H1 (cell line): ENCODE measurements around the gene PTRH1. TPM values are rescaled to one million over a fixed set of nuclear protein-coding genes. Genes with fewer than 3 reads are reported as not detected.

Source experiments
- CTCF ChIA-PET: fragments of 300-600 bp; sonication (Branson Sonifier 250); formaldehyde crosslinking; loops from one replicate; lab custom pipeline; 2021; ENCODE audit not compliant: partially characterized antibody; lab: Charles Lee
- POLR2A ChIA-PET: fragments of 300-600 bp; sonication (Branson Sonifier 250); formaldehyde crosslinking; loops from one replicate; lab custom pipeline; 2021; ENCODE audit warnings: inconsistent platforms; ENCODE audit not compliant: partially characterized antibody; lab: Charles Lee
- DNase-seq, 2 experiments: peaks; one replicate each; pipeline versions ENCODE4 v3.0.0 to v3.0.0-alpha.2; 2010 to 2022; ENCODE audit warnings: low spot score in 2 of 2, low read depth in 1 of 2, mixed read lengths in 1 of 2
- FAIRE-seq: peaks from 2 replicates; lab custom pipeline; 2011; peaks lifted over from hg19 to GRCh38; lab: Jason Lieb, UNC
- H2AFZ ChIP-seq: 2 replicates; pipeline ENCODE4 v1.8.1; 2012; ENCODE audit warnings: low read length, inconsistent platforms
- H2AK5ac ChIP-seq: 2 replicates; pipeline ENCODE4 v1.6.1; 2013; ENCODE audit warnings: low read depth, low read length
- H2BK120ac ChIP-seq: replicated peaks from 2 replicates; pipeline ENCODE3; 2013; ENCODE audit warnings: low read depth, low read length, inconsistent platforms
- H2BK12ac ChIP-seq: 2 replicates; pipeline ENCODE4 v1.6.1; 2013; ENCODE audit warnings: low read depth, low read length
- H2BK15ac ChIP-seq: 2 replicates; pipeline ENCODE4 v1.6.1; 2013; ENCODE audit warnings: low read length
- H2BK20ac ChIP-seq: 2 replicates; pipeline ENCODE4 v1.6.1; 2013; ENCODE audit warnings: low read length
- H2BK5ac ChIP-seq: 2 replicates; pipeline ENCODE4 v1.6.1; 2013; ENCODE audit warnings: low read depth, low read length
- H3K14ac ChIP-seq: 2 replicates; pipeline ENCODE4 v1.6.1; 2013; ENCODE audit warnings: inconsistent platforms; ENCODE audit not compliant: insufficient read length
- H3K18ac ChIP-seq: 2 replicates; pipeline ENCODE4 v1.6.1; 2013; ENCODE audit warnings: low read length; ENCODE audit errors: extremely low read depth
- H3K23ac ChIP-seq: 2 replicates; pipeline ENCODE4 v1.6.1; 2013; ENCODE audit warnings: inconsistent platforms; ENCODE audit not compliant: insufficient read length
- H3K23me2 ChIP-seq: 2 replicates; pipeline ENCODE4 v1.6.1; 2013; ENCODE audit warnings: low read depth, low read length
- H3K27ac ChIP-seq: 2 replicates; pipeline ENCODE4 v1.6.1; 2011; ENCODE audit warnings: low read depth, low read length, inconsistent platforms
- H3K27me3 ChIP-seq, 4 experiments: replicated peaks in 1 of 4; 1 replicate in 1 of 4; 2 replicates in 3 of 4; pipeline versions ENCODE4 v1.6.1 to v1.8.1; 2011 to 2013; ENCODE audit warnings: low read length in 3 of 4, mild to moderate bottlenecking in 3 of 4, inconsistent platforms in 2 of 4, mixed read lengths in 2 of 4, moderate library complexity in 1 of 4; ENCODE audit not compliant: control insufficient read depth in 3 of 4, insufficient read depth in 3 of 4; ENCODE audit errors: extremely low read depth in 1 of 4
- H3K36me3 ChIP-seq, 4 experiments: 2 replicates each; pipeline versions ENCODE4 v1.6.1 to v1.8.1; 2011 to 2013; ENCODE audit warnings: mild to moderate bottlenecking in 4 of 4, low read length in 3 of 4, moderate library complexity in 2 of 4, control low read depth in 1 of 4, inconsistent platforms in 1 of 4; ENCODE audit not compliant: insufficient read depth in 4 of 4, control insufficient read depth in 2 of 4
- H3K4ac ChIP-seq: replicated peaks from 2 replicates; pipeline ENCODE3; 2013; ENCODE audit warnings: low read length, low read depth, mixed read lengths, inconsistent platforms; ENCODE audit not compliant: insufficient read length
- H3K4me1 ChIP-seq, 4 experiments: replicated peaks in 1 of 4; 1 replicate in 1 of 4; 2 replicates in 3 of 4; pipeline versions ENCODE4 v1.6.1 to v1.8.1; 2011 to 2013; ENCODE audit warnings: low read length in 3 of 4, inconsistent platforms in 2 of 4, mixed read lengths in 1 of 4; ENCODE audit not compliant: insufficient read depth in 4 of 4, control insufficient read depth in 3 of 4
- H3K4me2 ChIP-seq, 2 experiments: 2 replicates each; pipeline versions ENCODE4 v1.6.1 to v1.8.1; 2011 to 2013; ENCODE audit warnings: low read depth in 2 of 2, low read length in 2 of 2, control low read depth in 1 of 2, inconsistent platforms in 1 of 2, mild to moderate bottlenecking in 1 of 2; ENCODE audit not compliant: insufficient read depth in 1 of 2
- H3K4me3 ChIP-seq, 4 experiments: fragments of 200-600, 300-600 bp in 1 of 4; sonication (generic), shearing (Covaris generic), sonication (Bioruptor Twin) in 1 of 4; 2 replicates each; pipeline versions ENCODE4 v1.5.1 to v1.8.1; 2011 to 2016; ENCODE audit warnings: low read length in 4 of 4, low read depth in 3 of 4, control low read depth in 2 of 4, inconsistent platforms in 2 of 4, mild to moderate bottlenecking in 2 of 4, mixed read lengths in 1 of 4, moderate library complexity in 1 of 4; ENCODE audit not compliant: insufficient read depth in 2 of 4; ENCODE audit errors: extremely low read depth in 1 of 4
- H3K56ac ChIP-seq: replicated peaks from 2 replicates; pipeline ENCODE3; 2013; ENCODE audit warnings: low read depth, mild to moderate bottlenecking, mixed read lengths, low read length, inconsistent platforms; ENCODE audit not compliant: insufficient read length
- H3K79me1 ChIP-seq: 2 replicates; pipeline ENCODE4 v1.6.1; 2013; ENCODE audit warnings: low read depth, low read length, control low read depth
- H3K79me2 ChIP-seq, 2 experiments: 2 replicates each; pipeline versions ENCODE4 v1.6.1 to v1.8.1; 2012 to 2013; ENCODE audit warnings: low read length in 2 of 2, mild to moderate bottlenecking in 2 of 2, inconsistent platforms in 1 of 2; ENCODE audit not compliant: insufficient read depth in 2 of 2, control insufficient read depth in 1 of 2
- H3K9ac ChIP-seq, 4 experiments: replicated peaks in 1 of 4; 1 replicate in 1 of 4; 2 replicates in 3 of 4; pipeline versions ENCODE4 v1.6.1 to v1.8.1; 2011 to 2013; ENCODE audit warnings: low read depth in 3 of 4, low read length in 3 of 4, control low read depth in 2 of 4, mild to moderate bottlenecking in 2 of 4, moderate library complexity in 2 of 4, inconsistent platforms in 1 of 4; ENCODE audit errors: extremely low read depth in 1 of 4
- H3K9me3 ChIP-seq, 2 experiments: 2 replicates each; pipeline versions ENCODE4 v1.6.1 to v1.8.1; 2012 to 2013; ENCODE audit warnings: mild to moderate bottlenecking in 2 of 2, moderate library complexity in 2 of 2, control low read depth in 1 of 2, inconsistent platforms in 1 of 2, low read depth in 1 of 2, low read length in 1 of 2, mixed read lengths in 1 of 2; ENCODE audit not compliant: insufficient read depth in 2 of 2
- H4K20me1 ChIP-seq, 2 experiments: replicated peaks in 1 of 2; 2 replicates each; pipeline versions ENCODE3 to v1.8.1; 2011 to 2013; ENCODE audit warnings: inconsistent platforms in 2 of 2, low read length in 2 of 2, mild to moderate bottlenecking in 1 of 2; ENCODE audit not compliant: insufficient read depth in 2 of 2, control insufficient read depth in 1 of 2
- H4K5ac ChIP-seq: 2 replicates; pipeline ENCODE4 v1.6.1; 2013; ENCODE audit warnings: low read length, low read depth, mixed read lengths, inconsistent platforms; ENCODE audit not compliant: insufficient read length
- H4K8ac ChIP-seq: 2 replicates; pipeline ENCODE4 v1.8.0; 2013; ENCODE audit warnings: mild to moderate bottlenecking, moderate library complexity, low read length, inconsistent platforms; ENCODE audit not compliant: insufficient read depth; ENCODE audit errors: extremely low read depth
- H4K91ac ChIP-seq: replicated peaks from 2 replicates; pipeline ENCODE3; 2013; ENCODE audit warnings: low read length, mixed read lengths, inconsistent platforms; ENCODE audit not compliant: insufficient read length
- CEBPB ChIP-seq: IDR thresholded peaks from 2 replicates; pipeline ENCODE4 v1.6.1; 2012; ENCODE audit warnings: low read depth, low read length
- CHD2 ChIP-seq: IDR thresholded peaks from 2 replicates; pipeline ENCODE4 v1.6.1; 2012; ENCODE audit warnings: low read length, improper control_type of control experiment
- EGR1 ChIP-seq: IDR thresholded peaks from 2 replicates; pipeline ENCODE4 v1.6.1; 2011; ENCODE audit warnings: low read depth, low read length, borderline replicate concordance
- GABPA ChIP-seq: IDR thresholded peaks from 2 replicates; pipeline ENCODE4 v1.6.1; 2011; ENCODE audit warnings: mild to moderate bottlenecking, low read length, moderate library complexity, borderline replicate concordance; ENCODE audit not compliant: insufficient read depth
- HDAC2 ChIP-seq, 2 experiments: fragments of 300-600 bp in 1 of 2; sonication (generic) in 1 of 2; IDR thresholded peaks; 2 replicates each; pipeline ENCODE4 v1.6.1; 2011 to 2012; ENCODE audit warnings: low read depth in 2 of 2, low read length in 2 of 2, mild to moderate bottlenecking in 2 of 2, moderate library complexity in 2 of 2, borderline replicate concordance in 1 of 2, inconsistent platforms in 1 of 2
- HDAC6 ChIP-seq: IDR thresholded peaks from one replicate; pipeline ENCODE4 v1.7.1; 2012; ENCODE audit warnings: low read depth, mild to moderate bottlenecking, inconsistent platforms, low read length, moderate library complexity
- NRF1 ChIP-seq: IDR thresholded peaks from 2 replicates; pipeline ENCODE4 v1.6.1; 2011; ENCODE audit warnings: mild to moderate bottlenecking, low read depth, low read length, improper control_type of control experiment
- POLR2A ChIP-seq, 2 experiments: IDR thresholded peaks; 1 replicate in 1 of 2; 2 replicates in 1 of 2; pipeline ENCODE4 v1.6.1; 2011; ENCODE audit warnings: low read depth in 2 of 2, low read length in 2 of 2, mild to moderate bottlenecking in 2 of 2; ENCODE audit errors: control extremely low read depth in 1 of 2
- POLR2AphosphoS5 ChIP-seq: IDR thresholded peaks from 2 replicates; pipeline ENCODE4 v1.6.1; 2011; ENCODE audit warnings: low read depth, low read length
- RAD21 ChIP-seq, 2 experiments: IDR thresholded peaks in 1 of 2; conservative IDR thresholded peaks in 1 of 2; 2 replicates each; pipeline ENCODE4 v1.6.1; 2011; ENCODE audit warnings: low read depth in 2 of 2, low read length in 2 of 2, improper control_type of control experiment in 1 of 2, inconsistent platforms in 1 of 2, mild to moderate bottlenecking in 1 of 2, moderate library complexity in 1 of 2
- RXRA ChIP-seq: IDR thresholded peaks from 2 replicates; pipeline ENCODE4 v1.6.1; 2011; ENCODE audit warnings: low read depth, mild to moderate bottlenecking, low read length, moderate library complexity; ENCODE audit not compliant: insufficient read depth
- SIRT6 ChIP-seq: IDR thresholded peaks from one replicate; pipeline ENCODE4 v1.7.1; 2012; ENCODE audit warnings: low read length, inconsistent platforms
- SP1 ChIP-seq: IDR thresholded peaks from 2 replicates; pipeline ENCODE4 v1.6.1; 2011; ENCODE audit warnings: low read depth, low read length
- SP4 ChIP-seq: IDR thresholded peaks from 2 replicates; pipeline ENCODE4 v1.6.1; 2012; ENCODE audit warnings: low read length, inconsistent platforms
- WGBS, 2 experiments: shearing (Covaris generic) in 1 of 2; methylation state at CpG; one replicate each; pipeline versions ENCODE4 v1.1.6 to v1.1.7; 2013 to 2015; ENCODE audit warnings: low lambda C conversion rate in 2 of 2, mixed read lengths in 2 of 2, inconsistent platforms in 1 of 2, low coverage in 1 of 2, missing lambda C conversion rate in 1 of 2; ENCODE audit not compliant: insufficient replicate concordance in 2 of 2, insufficient coverage in 1 of 2, insufficient read length in 1 of 2; ENCODE audit errors: extremely low coverage in 1 of 2, missing lambda C conversion rate in 1 of 2; 5-methylcytosine and 5-hydroxymethylcytosine counted together
- polyA plus RNA-seq, 7 experiments: library from polyadenylated mRNA; depleted of rRNA in 3 of 7; stranded (reverse) in 5 of 7; unstranded in 2 of 7; fragments of >200 nt in 5 of 7; fragments of 200-250 nt in 2 of 7; gene quantifications; 1 replicate in 5 of 7; 2 replicates in 1 of 7; 4 replicates in 1 of 7; pipeline versions ENCODE4 v1.2.1 to v1.2.3, GENCODE V29; 2011 to 2013; ENCODE audit warnings: missing spikeins in 2 of 7, mixed read lengths in 2 of 7
- total RNA-seq: library from RNA; stranded (reverse); fragmentation: NEBNext Ultra II Directional; extraction: Animal tissue kit (Norgen Biotek cat#: 25700); gene quantifications from 2 replicates; pipeline ENCODE4 v1.2.1, GENCODE V29; 2021

The PTRH1 gene
- total and polyA plus RNA-seq, 2 of the 8 experiments (the other 6 are each of a cell fraction or from before 2014, with no cell fraction given): 11.1 to 19.8 TPM

- H4K20me1 ChIP-seq: peaks cover 5 to 25% of the 10 kb centered on the region in 2 experiments
- H2BK5ac ChIP-seq: no peak overlapping the region
- H2BK120ac ChIP-seq: no peak overlapping the region
- no peak overlapping the region for H4K5ac ChIP-seq
- H2AK5ac ChIP-seq: no peak overlapping the region
- H3K27me3 ChIP-seq: peaks cover 0 to 5% (median 1%) of the 10 kb centered on the region in 4 experiments; a peak in 2 of 7 replicates
- H3K4me2 ChIP-seq: no peak overlapping the region
- peaks cover 2% of the 10 kb centered on the region; the same call in 1 of the 2 replicates for H3K23me2 ChIP-seq
- CTCF ChIA-PET: interaction anchor here (0.6 to 1.6 kb wide), 3 partner anchors 35 to 399 kb away, joined by 3 to 7 read pairs (median 4); no protein-coding TSS in a partner anchor
- no peaks in the 10 kb centered on the region for H3K4me1 ChIP-seq
- 94% methylated on average over 26 of the region's 26 CpGs; no CpG with 5 or more reads in 1 of the 2 experiments for WGBS, 2 experiments
- no peak overlapping the region for H3K18ac ChIP-seq
- H3K56ac ChIP-seq: no peak overlapping the region
- no peak overlapping the region for H3K14ac ChIP-seq
- H2BK12ac ChIP-seq: no peak overlapping the region
- no peak overlapping the region for H4K91ac ChIP-seq
- no peaks in the 10 kb centered on the region for H3K79me2 ChIP-seq
- no peaks in the 10 kb centered on the region for H3K9me3 ChIP-seq
- H3K9ac ChIP-seq: no peak overlapping the region
- H3K4ac ChIP-seq: no peak overlapping the region
- FAIRE-seq (no peak), DNase-seq (no peak)
- no peak overlapping the region for H2BK20ac ChIP-seq
- no peaks in the 10 kb centered on the region; a peak in 2 of 8 replicates for H3K36me3 ChIP-seq
- no peaks in the 10 kb centered on the region for H3K79me1 ChIP-seq
- H2AFZ ChIP-seq: no peak overlapping the region
- no peak overlapping the region for H3K23ac ChIP-seq
- no peak overlapping the region for H4K8ac ChIP-seq
- H3K4me3 ChIP-seq: no peak overlapping the region
- H3K27ac ChIP-seq: no peak overlapping the region
- POLR2A ChIA-PET: interaction anchor here (1.4 kb wide), 1 partner anchor 24 kb away, joined by 3 read pairs; no protein-coding TSS in a partner anchor
- no peak overlapping the region for H2BK15ac ChIP-seq
- TF ChIP-seq HDAC6 (no peak), SP1 (no peak), SIRT6 (no peak), EGR1 (no peak), CHD2 (no peak), HDAC2 (IDR thresholded peaks at IDR 0.05; ENCODE audit: borderline replicate concordance in 1 of 2, low read depth in 2 of 2, low read length in 2 of 2) (no peak), GABPA (no peak), NRF1 (no peak), POLR2A (IDR thresholded peaks at IDR 0.05; ENCODE audit: control extremely low read depth in 1 of 2, low read depth in 2 of 2, low read length in 2 of 2) (no peak), SP4 (no peak), RXRA (no peak), RAD21 (IDR thresholded peaks at IDR 0.05 in 1 of 2, conservative IDR thresholded peaks at IDR 0.05 in 1 of 2; ENCODE audit: low read depth in 2 of 2, low read length in 2 of 2) (no peak), POLR2AphosphoS5 (no peak), CEBPB (no peak)
These were observed 33.8 kb upstream of the PTRH1 start for GRCh38 chr9:127749090-127749787.
